ENCODE data around the gene B3GALT4. TPM values are rescaled to one million over a fixed set of nuclear protein-coding genes. Genes with fewer than 3 reads are reported as not detected.
A peak's percentile ranks its signal among the peaks of the same experiment; 100 is the strongest.

The B3GALT4 gene
- total RNA-seq, 1 experiment from 2014 or later = 18.2 TPM

- H3K27ac Mint-ChIP-seq (ENCODE audit: unreplicated experiment) = no peak overlapping the region
Observed at GRCh38 chr6:33319939-33320314, 43.0 kb downstream of the B3GALT4 start.

GRCh38 chr6:33320315-33321181 is 43.6 kb downstream of the B3GALT4 start:
- no peak for TF ChIP-seq CTCF (IDR thresholded peaks at IDR 0.05; ENCODE audit: unreplicated experiment)
- Mint-ChIP-seq H3K27me3 (ENCODE audit: unreplicated experiment) (no peaks in the 10 kb centered on the region), H3K36me3 (ENCODE audit: insufficient read depth, unreplicated experiment) (peaks cover 89% of the 10 kb centered on the region), H3K4me3 (ENCODE audit: low read depth, unreplicated experiment) (peak overlapping the region; percentile 93), H3K27ac (ENCODE audit: unreplicated experiment) (peak overlapping the region; percentile 3), H3K4me1 (ENCODE audit: low read depth, unreplicated experiment) (peaks cover 73% of the 10 kb centered on the region), H3K9me3 (ENCODE audit: low read depth, unreplicated experiment) (no peaks in the 10 kb centered on the region)
- CTCF ChIA-PET = interaction anchor here (0.6 kb wide), 4 partner anchors 11 to 907 kb away, joined by 3 to 10 read pairs (median 4); no protein-coding TSS in a partner anchor
- intact Hi-C loops (cut with micrococcal nuclease; ENCODE audit: unreplicated experiment) = no loop called here
- no TSS peak for BruUV-seq (replicated peaks)
- no peak for DNase-seq

More at GRCh38 chr6:33319939-33320314, 43.0 kb downstream of the B3GALT4 start:
- intact Hi-C loops (cut with micrococcal nuclease; ENCODE audit: unreplicated experiment) = loop anchor here (5.0 kb wide), 1 partner anchor 72 kb away; the partner anchor contains the start of gene KIFC1
- BruUV-seq (replicated peaks) = no TSS peak
- Mint-ChIP-seq H3K36me3 (ENCODE audit: insufficient read depth, unreplicated experiment) (peaks cover 95% of the 10 kb centered on the region), H3K9me3 (ENCODE audit: low read depth, unreplicated experiment) (no peaks in the 10 kb centered on the region), H3K4me3 (ENCODE audit: low read depth, unreplicated experiment) (no peak overlapping the region), H3K4me1 (ENCODE audit: low read depth, unreplicated experiment) (peaks cover 79% of the 10 kb centered on the region), H3K27me3 (ENCODE audit: unreplicated experiment) (no peaks in the 10 kb centered on the region)
- CTCF ChIA-PET = interaction anchor here (0.6 kb wide), 1 partner anchor 112 kb away, joined by 4 read pairs; no protein-coding TSS in a partner anchor
- no peak for DNase-seq
- no peak for TF ChIP-seq CTCF (IDR thresholded peaks at IDR 0.05; ENCODE audit: unreplicated experiment)

- Mint-ChIP-seq H3K4me1 (ENCODE audit: low read depth, unreplicated experiment) (peaks cover 68% of the 10 kb centered on the region), H3K4me3 (ENCODE audit: low read depth, unreplicated experiment) (peak overlapping the region; percentile 93), H3K9me3 (ENCODE audit: low read depth, unreplicated experiment) (no peaks in the 10 kb centered on the region), H3K36me3 (ENCODE audit: insufficient read depth, unreplicated experiment) (peaks cover 82% of the 10 kb centered on the region), H3K27ac (ENCODE audit: unreplicated experiment) (peak overlapping the region; percentile 3), H3K27me3 (ENCODE audit: unreplicated experiment) (no peaks in the 10 kb centered on the region)
- TF ChIP-seq CTCF (IDR thresholded peaks at IDR 0.05; ENCODE audit: unreplicated experiment) = no peak
- DNase-seq = no peak
- no TSS peak for BruUV-seq (replicated peaks)
- intact Hi-C loops (cut with micrococcal nuclease; ENCODE audit: unreplicated experiment) = no loop called here
- CTCF ChIA-PET = interaction anchor here (0.6 kb wide), 2 partner anchors 12 to 46 kb away, joined by 5 to 10 read pairs; no protein-coding TSS in a partner anchor
Observed at GRCh38 chr6:33321227-33321626, 44.3 kb downstream of the B3GALT4 start.

- intact Hi-C loops (cut with micrococcal nuclease; ENCODE audit: unreplicated experiment) = no loop called here
- Mint-ChIP-seq H3K9me3 (ENCODE audit: low read depth, unreplicated experiment) (no peaks in the 10 kb centered on the region), H3K27ac (ENCODE audit: unreplicated experiment) (peak overlapping the region; percentile 95), H3K36me3 (ENCODE audit: insufficient read depth, unreplicated experiment) (peaks cover 58% of the 10 kb centered on the region), H3K4me3 (ENCODE audit: low read depth, unreplicated experiment) (peak overlapping the region; percentile 93), H3K27me3 (ENCODE audit: unreplicated experiment) (no peaks in the 10 kb centered on the region), H3K4me1 (ENCODE audit: low read depth, unreplicated experiment) (peaks cover 51% of the 10 kb centered on the region)
- CTCF ChIA-PET = interaction anchor here (0.7 kb wide), 1 partner anchor 20 kb away, joined by 3 read pairs; no protein-coding TSS in a partner anchor
- no TSS peak for BruUV-seq (replicated peaks)
- DNase-seq = no peak
- TF ChIP-seq CTCF (IDR thresholded peaks at IDR 0.05; ENCODE audit: unreplicated experiment) = no peak
Observed at GRCh38 chr6:33323623-33323948, 46.7 kb downstream of the B3GALT4 start.

All from Calu3 (cell line).